Measurements from ENCODE around the gene TIPIN.
"Not testable (repeated sequence)": the region's sequence is repeated elsewhere in the genome, so short reads cannot be mapped to it uniquely, and the experiment has no call there.

DNA sequence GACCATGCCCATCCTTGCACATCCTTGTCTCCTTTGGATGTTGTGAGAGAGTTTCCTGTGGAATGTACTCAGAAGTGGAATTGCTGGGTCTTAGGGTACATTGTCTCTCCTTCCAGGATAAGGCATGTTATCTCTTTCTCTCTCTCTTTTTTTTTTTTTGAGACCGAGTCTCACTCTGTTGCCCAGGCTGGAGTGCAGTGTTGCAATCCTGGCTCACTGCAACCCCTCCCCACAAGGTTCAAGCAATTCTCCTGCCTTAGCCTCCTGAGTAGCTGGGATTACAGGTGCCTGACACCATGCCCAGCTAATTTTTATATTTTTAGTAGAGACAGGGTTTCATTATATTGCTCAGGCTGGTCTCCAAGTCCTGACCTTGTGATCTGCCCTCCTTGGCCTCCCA is 36.6 kb upstream of the TIPIN start:
- not testable (repeated sequence) for TF ChIP-seq EZH2 (IDR thresholded peaks at IDR 0.05; ENCODE audit: low read depth, low read length, severe bottlenecking); SP2 (IDR thresholded peaks at IDR 0.05; ENCODE audit: low read length); FOSL1 (IDR thresholded peaks at IDR 0.05; ENCODE audit: insufficient read depth, low read depth, low read length); MAFK (IDR thresholded peaks at IDR 0.05; ENCODE audit: low read depth, low read length); GABPA (IDR thresholded peaks at IDR 0.05; ENCODE audit: borderline replicate concordance, insufficient read depth, low read length); KDM5A (IDR thresholded peaks at IDR 0.05; ENCODE audit: low read length); POLR2A (IDR thresholded peaks at IDR 0.05; ENCODE audit: control extremely low read depth in 1 of 2, low read depth in 2 of 2, low read length in 2 of 2); POLR2AphosphoS5 (IDR thresholded peaks at IDR 0.05; ENCODE audit: low read depth, low read length); CHD2 (IDR thresholded peaks at IDR 0.05; ENCODE audit: low read length); JUN (IDR thresholded peaks at IDR 0.05; ENCODE audit: low read depth, low read length)
- TF ChIP-seq, protein P1, sequence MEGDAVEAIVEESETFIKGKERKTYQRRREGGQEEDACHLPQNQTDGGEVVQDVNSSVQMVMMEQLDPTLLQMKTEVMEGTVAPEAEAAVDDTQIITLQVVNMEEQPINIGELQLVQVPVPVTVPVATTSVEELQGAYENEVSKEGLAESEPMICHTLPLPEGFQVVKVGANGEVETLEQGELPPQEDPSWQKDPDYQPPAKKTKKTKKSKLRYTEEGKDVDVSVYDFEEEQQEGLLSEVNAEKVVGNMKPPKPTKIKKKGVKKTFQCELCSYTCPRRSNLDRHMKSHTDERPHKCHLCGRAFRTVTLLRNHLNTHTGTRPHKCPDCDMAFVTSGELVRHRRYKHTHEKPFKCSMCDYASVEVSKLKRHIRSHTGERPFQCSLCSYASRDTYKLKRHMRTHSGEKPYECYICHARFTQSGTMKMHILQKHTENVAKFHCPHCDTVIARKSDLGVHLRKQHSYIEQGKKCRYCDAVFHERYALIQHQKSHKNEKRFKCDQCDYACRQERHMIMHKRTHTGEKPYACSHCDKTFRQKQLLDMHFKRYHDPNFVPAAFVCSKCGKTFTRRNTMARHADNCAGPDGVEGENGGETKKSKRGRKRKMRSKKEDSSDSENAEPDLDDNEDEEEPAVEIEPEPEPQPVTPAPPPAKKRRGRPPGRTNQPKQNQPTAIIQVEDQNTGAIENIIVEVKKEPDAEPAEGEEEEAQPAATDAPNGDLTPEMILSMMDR (IDR thresholded peaks at IDR 0.05; ENCODE audit: control extremely low read depth in 1 of 3, insufficient read depth in 1 of 3, low read depth in 1 of 3, low read length in 3 of 3) = not testable (repeated sequence)
- TF ChIP-seq, protein P2, sequence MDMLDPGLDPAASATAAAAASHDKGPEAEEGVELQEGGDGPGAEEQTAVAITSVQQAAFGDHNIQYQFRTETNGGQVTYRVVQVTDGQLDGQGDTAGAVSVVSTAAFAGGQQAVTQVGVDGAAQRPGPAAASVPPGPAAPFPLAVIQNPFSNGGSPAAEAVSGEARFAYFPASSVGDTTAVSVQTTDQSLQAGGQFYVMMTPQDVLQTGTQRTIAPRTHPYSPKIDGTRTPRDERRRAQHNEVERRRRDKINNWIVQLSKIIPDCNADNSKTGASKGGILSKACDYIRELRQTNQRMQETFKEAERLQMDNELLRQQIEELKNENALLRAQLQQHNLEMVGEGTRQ (IDR thresholded peaks at IDR 0.05; ENCODE audit: low read length) = not testable (repeated sequence)
- TF ChIP-seq, protein P3, sequence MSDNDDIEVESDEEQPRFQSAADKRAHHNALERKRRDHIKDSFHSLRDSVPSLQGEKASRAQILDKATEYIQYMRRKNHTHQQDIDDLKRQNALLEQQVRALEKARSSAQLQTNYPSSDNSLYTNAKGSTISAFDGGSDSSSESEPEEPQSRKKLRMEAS (IDR thresholded peaks at IDR 0.05) = not testable (repeated sequence)
